ENCODE results near the gene LTBP2.

DNA sequence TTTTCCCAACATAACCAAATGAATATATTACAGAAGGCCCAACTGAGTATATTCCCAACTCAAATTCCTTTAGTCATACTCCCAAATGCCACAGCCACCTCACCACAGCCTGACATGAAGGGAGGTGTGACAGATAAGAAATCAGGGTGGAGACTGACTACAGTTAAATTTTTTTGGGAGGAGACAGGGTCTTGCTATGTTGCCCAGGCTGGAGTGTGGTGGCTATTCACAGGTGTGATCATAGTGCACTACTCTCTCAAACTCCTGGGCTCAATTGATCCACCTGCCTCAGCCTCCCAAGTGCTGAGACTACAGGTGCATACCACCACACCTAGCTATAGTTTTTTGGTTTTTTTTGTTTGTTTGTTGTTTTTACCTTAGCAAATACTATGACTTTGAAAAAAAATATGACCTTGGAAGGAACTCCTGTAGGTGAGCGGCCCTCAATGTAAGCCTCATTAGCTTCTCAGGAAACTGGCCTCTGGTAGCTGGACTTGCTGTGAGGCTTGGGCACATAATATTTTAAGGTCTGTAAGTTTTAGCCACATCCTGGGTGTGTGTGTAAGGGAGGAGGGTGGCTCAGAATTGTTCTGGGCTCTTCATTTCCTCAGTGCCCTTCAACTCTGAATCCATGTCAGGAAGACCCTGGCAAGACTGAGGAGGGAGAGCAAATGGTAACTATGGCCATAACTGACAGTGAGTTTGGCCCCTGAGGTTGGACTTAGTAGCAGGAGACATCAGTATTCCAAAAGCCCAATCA is 39.1 kb upstream of the LTBP2 start:
- TF ChIP-seq, protein P1, sequence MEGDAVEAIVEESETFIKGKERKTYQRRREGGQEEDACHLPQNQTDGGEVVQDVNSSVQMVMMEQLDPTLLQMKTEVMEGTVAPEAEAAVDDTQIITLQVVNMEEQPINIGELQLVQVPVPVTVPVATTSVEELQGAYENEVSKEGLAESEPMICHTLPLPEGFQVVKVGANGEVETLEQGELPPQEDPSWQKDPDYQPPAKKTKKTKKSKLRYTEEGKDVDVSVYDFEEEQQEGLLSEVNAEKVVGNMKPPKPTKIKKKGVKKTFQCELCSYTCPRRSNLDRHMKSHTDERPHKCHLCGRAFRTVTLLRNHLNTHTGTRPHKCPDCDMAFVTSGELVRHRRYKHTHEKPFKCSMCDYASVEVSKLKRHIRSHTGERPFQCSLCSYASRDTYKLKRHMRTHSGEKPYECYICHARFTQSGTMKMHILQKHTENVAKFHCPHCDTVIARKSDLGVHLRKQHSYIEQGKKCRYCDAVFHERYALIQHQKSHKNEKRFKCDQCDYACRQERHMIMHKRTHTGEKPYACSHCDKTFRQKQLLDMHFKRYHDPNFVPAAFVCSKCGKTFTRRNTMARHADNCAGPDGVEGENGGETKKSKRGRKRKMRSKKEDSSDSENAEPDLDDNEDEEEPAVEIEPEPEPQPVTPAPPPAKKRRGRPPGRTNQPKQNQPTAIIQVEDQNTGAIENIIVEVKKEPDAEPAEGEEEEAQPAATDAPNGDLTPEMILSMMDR (IDR thresholded peaks at IDR 0.05) = no peak
- TF ChIP-seq POLR2A (IDR thresholded peaks at IDR 0.05) = no peak

Data from thyroid gland (tissue), 4 donors.